Stimulated activated CD4-positive, alpha-beta T cell treated with anti-CD3 and anti-CD28 coated beads, Interleukin-2, amount 100 ng/mL, for 24 hours (primary cell): ENCODE data around the gene EYS.
"Not testable (repeated sequence)": the region's sequence is repeated elsewhere in the genome, so short reads cannot be mapped to it uniquely, and the experiment has no call there.

ENCODE experiments used
- DNase-seq, 2 donors: peaks; one replicate each; pipeline ENCODE4 v3.0.0-alpha.2; 2020

Gene EYS

DNA sequence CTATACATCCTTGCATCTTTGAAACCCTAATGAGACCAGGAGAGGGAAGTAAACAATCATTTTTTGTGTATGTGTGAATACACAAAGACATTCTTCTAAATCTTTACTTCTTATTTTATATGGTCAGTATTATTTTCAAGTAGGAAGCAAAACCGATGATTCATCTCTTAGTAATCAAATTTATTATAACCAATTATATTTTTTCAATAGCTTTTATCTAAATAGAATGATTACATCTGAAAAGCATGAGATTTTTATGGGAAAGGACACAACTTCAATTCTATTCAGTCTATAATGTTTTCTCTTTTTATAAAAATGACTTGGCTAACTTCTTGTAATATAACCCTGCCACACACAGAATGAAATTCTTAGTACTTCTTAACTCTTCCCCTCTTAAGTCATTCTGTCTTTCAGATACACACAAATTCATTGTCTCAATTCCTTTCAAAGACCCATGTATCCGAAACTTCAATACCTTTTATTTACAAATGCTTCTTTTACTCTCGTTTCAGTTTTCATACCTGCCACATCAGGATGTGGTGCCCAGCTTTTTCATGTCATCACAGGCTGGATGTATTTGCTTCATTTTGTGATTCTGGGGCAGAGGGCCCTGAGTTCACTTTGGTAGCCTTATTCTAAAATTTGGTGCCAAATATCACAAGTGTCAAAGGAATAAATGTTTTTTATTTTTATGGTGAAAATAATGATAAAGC lies 1844.4 kb downstream of the EYS start:
- DNase-seq, result no peak

- DNase-seq, result no peak
Observed at GRCh38 chr6:63859528-63859927, 1847.5 kb downstream of the EYS start.

GRCh38 chr6:63858691-63859090 lies 1848.3 kb downstream of the EYS start:
- DNase-seq, result no peak

- DNase-seq, result no peak
Observed at GRCh38 chr6:63856271-63856670, 1850.8 kb downstream of the EYS start.

DNA sequence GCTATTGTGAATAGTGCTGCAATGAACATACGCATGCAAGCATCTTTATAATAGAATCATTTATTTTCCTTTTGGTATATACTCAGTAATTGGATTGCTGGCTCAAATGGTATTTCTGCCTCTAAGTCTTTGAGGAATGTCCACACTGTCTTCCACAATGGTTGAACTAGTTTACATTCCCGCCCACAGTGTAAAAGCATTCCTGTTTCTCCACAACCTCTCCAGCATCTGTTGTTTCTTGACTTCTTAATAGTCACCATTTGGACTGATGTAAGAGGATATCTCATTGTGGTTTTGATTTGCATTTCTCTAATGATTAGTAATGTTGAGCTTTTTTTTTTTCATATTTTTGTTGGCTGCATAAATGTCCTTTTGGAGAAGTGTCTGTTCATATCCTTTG lies 1862.7 kb downstream of the EYS start:
- DNase-seq, result no peak

- DNase-seq, result no peak
Observed at GRCh38 chr6:63839485-63839884, 1867.5 kb downstream of the EYS start.

DNA sequence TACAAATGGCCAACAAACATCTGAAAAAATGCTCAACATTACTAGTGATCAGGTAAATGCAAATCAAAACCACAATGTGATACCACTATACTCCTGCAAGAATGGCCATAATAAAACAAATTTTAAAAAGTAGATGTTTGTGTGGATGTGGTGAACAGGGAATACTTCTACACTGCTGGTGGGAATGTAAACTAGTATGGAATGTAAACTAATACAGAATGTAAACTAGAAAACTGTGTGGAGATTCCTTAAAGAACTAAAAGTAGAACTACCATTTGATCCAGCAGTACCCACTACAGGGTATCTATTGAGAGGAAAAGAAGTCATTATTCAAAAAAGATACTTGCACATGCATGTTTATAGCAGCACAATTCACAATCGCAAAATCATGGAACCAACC lies 1878.3 kb downstream of the EYS start:
- DNase-seq, result not testable (repeated sequence)

- no peak for DNase-seq
Observed at GRCh38 chr6:63824722-63825121, 1882.3 kb downstream of the EYS start.

- no peak for DNase-seq
Observed at GRCh38 chr6:63821442-63821841, 1885.6 kb downstream of the EYS start.

DNA sequence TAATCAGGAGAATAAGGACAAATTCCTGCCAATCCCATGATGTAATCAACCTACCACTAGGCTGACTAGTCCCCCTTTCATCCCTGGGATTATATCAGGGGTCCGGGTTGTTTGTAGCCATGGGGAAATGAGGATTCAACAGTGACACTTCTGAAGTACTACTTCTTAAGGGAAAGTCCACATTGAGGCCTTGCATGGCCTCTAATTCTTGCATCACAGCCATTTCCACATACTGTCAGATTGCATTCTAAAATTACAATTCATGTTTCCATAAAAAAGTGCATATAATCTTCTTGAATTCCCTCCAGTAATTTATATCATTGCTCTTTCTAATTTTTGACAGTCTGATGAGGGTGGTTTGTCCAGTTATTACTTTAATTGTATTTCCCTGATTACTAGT lies 1887.2 kb downstream of the EYS start:
- DNase-seq, result no peak

DNA sequence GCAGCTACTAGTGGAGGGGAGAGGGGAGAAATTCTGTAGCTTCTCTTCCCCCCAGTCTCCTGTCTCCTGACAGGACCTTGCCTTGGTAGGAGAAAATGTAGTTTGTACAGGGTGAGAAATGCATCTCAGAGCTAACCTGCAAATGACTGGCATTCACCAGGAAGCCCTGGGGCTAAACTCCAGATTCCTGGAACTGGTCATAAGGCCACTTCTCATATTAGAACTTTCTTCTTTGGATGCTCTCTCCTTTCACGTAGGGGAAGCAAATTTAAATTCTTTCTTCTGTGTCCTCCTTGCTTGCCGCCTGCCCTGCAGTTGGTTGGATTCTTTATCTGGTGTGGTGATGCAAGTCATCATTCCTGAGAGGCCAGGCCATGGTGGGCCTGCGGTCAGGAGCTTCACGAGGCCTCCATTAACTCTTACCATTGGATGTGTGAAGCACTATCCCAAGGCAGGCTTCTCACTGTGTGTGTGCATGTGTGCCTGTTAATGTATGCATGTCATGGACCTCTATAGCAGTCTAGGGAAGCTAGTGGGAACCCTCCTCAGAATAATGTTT lies 1889.5 kb downstream of the EYS start:
- DNase-seq, result no peak

DNA sequence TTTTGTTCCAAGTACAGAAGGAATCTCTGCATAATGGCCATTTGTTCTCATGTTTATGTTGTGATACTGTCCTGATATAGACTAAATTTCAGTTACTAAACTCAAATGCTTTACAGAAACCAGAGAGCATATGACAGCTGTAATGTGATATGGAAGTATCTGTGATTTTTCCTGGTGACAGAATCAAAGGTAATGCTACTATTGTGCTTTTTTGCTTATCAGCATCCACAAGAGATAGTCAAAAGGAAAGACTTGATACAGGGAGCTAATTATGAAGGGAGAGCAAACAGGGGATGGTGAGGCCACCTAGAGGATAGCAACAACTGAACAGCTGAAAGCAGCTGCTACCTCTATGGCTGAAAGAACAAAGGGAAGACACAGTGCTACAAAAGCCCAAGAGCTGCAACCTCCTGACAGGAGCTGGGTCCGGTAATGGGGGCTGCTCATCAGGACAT lies 1890.0 kb downstream of the EYS start:
- no peak for DNase-seq

GRCh38 chr6:63816401-63816981 lies 1890.5 kb downstream of the EYS start:
- DNase-seq, result no peak

- no peak for DNase-seq
Observed at GRCh38 chr6:63814459-63814858, 1892.6 kb downstream of the EYS start.

DNA sequence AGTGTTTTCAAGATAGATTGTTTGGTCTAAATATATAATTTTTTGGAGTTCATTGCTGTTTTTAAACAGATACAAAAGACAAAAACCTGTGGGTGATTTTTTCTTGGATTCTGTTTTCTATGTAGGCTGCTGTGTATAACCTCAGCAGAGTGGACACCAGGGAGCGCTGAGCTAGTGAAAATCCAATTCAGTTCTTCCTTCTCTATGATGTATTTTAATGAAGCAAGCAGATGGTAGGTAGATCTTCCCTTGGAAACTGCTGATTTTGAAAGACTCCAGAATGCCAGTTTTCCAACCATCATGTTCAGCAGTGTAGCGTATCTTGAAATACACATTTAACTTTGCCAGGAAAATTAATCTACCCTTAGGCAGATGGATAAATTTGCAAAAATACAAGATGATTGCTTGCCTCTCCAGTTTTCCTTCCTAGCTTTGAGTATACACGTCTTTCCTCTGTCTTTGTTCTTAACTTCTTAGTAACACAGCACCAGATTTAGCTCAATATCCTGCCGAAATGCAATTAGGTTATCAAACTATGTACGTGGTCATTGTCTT lies 1893.4 kb downstream of the EYS start:
- DNase-seq, result no peak

- DNase-seq, result no peak
Observed at GRCh38 chr6:63808576-63808975, 1898.5 kb downstream of the EYS start.

GRCh38 chr6:63807056-63807455 lies 1900.0 kb downstream of the EYS start:
- DNase-seq, result no peak

GRCh38 chr6:63806573-63806913 lies 1900.5 kb downstream of the EYS start:
- DNase-seq, result no peak

- no peak for DNase-seq
Observed at GRCh38 chr6:63805808-63806572, 1901.0 kb downstream of the EYS start.

DNA sequence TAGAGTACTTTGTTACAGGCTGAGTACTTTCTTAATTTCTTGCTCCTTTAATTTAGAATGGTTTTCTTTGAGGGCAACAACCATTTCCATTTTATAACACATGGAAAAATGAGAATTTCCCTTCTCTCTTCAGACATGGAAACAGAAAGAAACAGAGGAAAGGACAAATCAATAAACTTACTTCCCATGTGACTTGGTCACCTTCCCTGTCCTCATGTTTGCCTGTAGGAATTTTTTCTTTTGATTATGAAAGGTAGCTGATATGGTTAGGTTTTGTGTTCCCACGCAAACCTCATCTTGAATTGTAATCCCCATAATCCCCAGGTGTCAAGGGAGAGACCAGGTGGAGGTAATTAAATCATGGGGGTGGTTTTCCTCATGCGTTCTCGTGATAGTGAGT lies 1901.7 kb downstream of the EYS start:
- DNase-seq, result no peak

GRCh38 chr6:63804381-63804956 lies 1902.6 kb downstream of the EYS start:
- DNase-seq, result no peak

DNA sequence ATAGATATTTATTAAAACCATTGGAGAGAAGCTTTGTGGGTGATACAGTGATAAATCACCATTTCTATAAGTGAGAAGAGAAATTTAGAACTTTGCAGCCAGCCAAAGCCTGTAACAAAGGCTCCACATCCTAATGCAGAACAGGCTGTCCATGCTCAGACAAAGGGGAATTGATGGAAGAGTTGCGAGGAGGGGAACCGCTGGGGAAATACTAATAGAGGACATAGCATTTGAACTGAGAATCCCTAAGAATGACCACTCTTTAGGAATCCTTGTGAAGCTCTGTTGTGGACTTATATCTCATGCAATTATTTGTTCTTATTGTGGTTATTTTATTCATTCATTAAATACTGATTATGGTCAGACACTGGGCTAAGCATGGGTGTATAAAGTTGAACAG lies 1903.7 kb downstream of the EYS start:
- DNase-seq, result no peak

DNA sequence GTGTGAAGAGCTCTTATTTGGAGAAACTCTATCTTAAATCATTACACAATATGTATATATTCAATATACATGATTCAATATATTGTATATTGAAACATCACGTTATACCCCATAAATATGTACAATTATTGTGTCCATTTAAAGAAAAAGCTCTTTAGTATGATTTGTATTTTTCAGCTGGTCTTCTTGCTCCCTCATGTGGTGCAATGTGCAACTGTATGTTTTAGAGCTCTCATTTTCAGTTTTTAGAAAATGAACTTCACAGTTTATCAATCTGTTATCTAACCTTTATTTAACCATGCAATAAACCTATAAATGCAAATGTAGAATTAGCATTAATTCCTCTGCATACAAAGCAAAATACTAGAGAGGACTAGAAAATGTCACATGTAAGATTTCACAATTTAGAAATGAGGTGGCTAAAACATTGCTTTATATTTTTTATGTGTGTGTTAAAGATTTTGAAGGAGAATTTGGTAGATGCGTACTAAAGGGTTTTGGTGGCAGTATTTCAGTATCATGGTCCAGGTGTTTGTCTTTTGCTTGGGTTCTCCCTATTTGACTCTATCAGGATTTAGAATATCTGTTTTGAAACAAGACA lies 1904.3 kb downstream of the EYS start:
- no peak for DNase-seq
